ENCODE data around the gene TMEM131. TPM values are rescaled to one million over a fixed set of nuclear protein-coding genes. Genes with fewer than 3 reads are reported as not detected.

Gene TMEM131
- total and polyA plus RNA-seq, 7 donors, result 7.7 to 33.3 (median 20.1) TPM

GRCh38 chr2:97728091-97728731 lies 267.5 kb downstream of the TMEM131 start:
- 43 to 62% (median 52%) methylated on average over 12 of the region's 12 CpGs for WGBS, 3 donors
- DNase-seq, result no peak
- Histone ChIP-seq H3K4me1 (no peaks in the 10 kb centered on the region), H3K36me3 (ENCODE audit: insufficient read depth in 1 of 2, low read depth in 1 of 2) (no peaks in the 10 kb centered on the region), H3K9me3 (peaks cover 6% of the 10 kb centered on the region), H3K4me3 (no peak overlapping the region), H3K27me3 (ENCODE audit: insufficient read depth in 3 of 3, low read length in 2 of 3) (no peaks in the 10 kb centered on the region), H3K27ac (no peak overlapping the region)
- intact Hi-C loops (cut with DNase I), result no loop called here
- TF ChIP-seq CTCF (IDR thresholded peaks at IDR 0.05), result no peak
- ATAC-seq, result peak; percentile 29 to 59 (median 46)

- H3K9me3 ChIP-seq, result peaks cover 6% of the 10 kb centered on the region
- H3K27me3 ChIP-seq (ENCODE audit: insufficient read depth in 3 of 3, low read length in 2 of 3), result no peaks in the 10 kb centered on the region
- DNase-seq (no peak), ATAC-seq (no peak)
- TF ChIP-seq CTCF (IDR thresholded peaks at IDR 0.05), result no peak
- no peak overlapping the region for H3K4me3 ChIP-seq
- WGBS, 3 donors, result 74 to 84% (median 75%) methylated on average over 7 of the region's 7 CpGs
- no peak overlapping the region for H3K27ac ChIP-seq
- no peaks in the 10 kb centered on the region for H3K4me1 ChIP-seq
- no peaks in the 10 kb centered on the region for H3K36me3 ChIP-seq (ENCODE audit: insufficient read depth in 1 of 2, low read depth in 1 of 2)
- intact Hi-C loops (cut with DNase I), result no loop called here
These were observed 268.5 kb downstream of the TMEM131 start for GRCh38 chr2:97727296-97727695.

- 33 to 45% (median 34%) methylated on average over 4 of the region's 4 CpGs for WGBS, 3 donors
- intact Hi-C loops (cut with DNase I), result no loop called here
- no peak for TF ChIP-seq CTCF (IDR thresholded peaks at IDR 0.05)
- no peaks in the 10 kb centered on the region for H3K27me3 ChIP-seq (ENCODE audit: insufficient read depth in 3 of 3, low read length in 2 of 3)
- DNase-seq (peak in 1 of 2 donors; percentile 51), ATAC-seq (peak in 1 of 4 donors; percentile 28)
- no peak overlapping the region for H3K27ac ChIP-seq
- peaks cover 6% of the 10 kb centered on the region for H3K9me3 ChIP-seq
- H3K36me3 ChIP-seq (ENCODE audit: insufficient read depth in 1 of 2, low read depth in 1 of 2), result no peaks in the 10 kb centered on the region
- no peaks in the 10 kb centered on the region for H3K4me1 ChIP-seq
- no peak overlapping the region for H3K4me3 ChIP-seq
These were observed 269.3 kb downstream of the TMEM131 start for GRCh38 chr2:97726261-97727064.

- Histone ChIP-seq H3K9me3 (peaks cover 6% of the 10 kb centered on the region), H3K36me3 (ENCODE audit: insufficient read depth in 1 of 2, low read depth in 1 of 2) (no peaks in the 10 kb centered on the region), H3K27ac (no peak overlapping the region), H3K27me3 (ENCODE audit: insufficient read depth in 3 of 3, low read length in 2 of 3) (no peaks in the 10 kb centered on the region), H3K4me1 (no peaks in the 10 kb centered on the region), H3K4me3 (no peak overlapping the region)
- 89 to 94% (median 90%) methylated on average over 31 of the region's 31 CpGs for WGBS, 3 donors
- DNase-seq (peak in 1 of 2 donors; percentile 33), ATAC-seq (no peak)
- no peak for TF ChIP-seq CTCF (IDR thresholded peaks at IDR 0.05)
- intact Hi-C loops (cut with DNase I), result no loop called here
These were observed 270.6 kb downstream of the TMEM131 start for GRCh38 chr2:97724946-97725688.

Measured in psoas muscle (tissue), 8 donors.